ENCODE data around the gene EVX1.

EVX1 gene

GRCh38 chr7:27203964-27204594 is 38.5 kb upstream of the EVX1 start:
- no peak overlapping the region for H3K4me2 ChIP-seq (ENCODE audit: low read length, poor library complexity, severe bottlenecking)
- no peak overlapping the region for H3K4me3 ChIP-seq (ENCODE audit: insufficient read depth in 1 of 2, low read depth in 1 of 2, low read length in 2 of 2)
- peaks cover 86 to 90% of the 10 kb centered on the region in 2 experiments for H3K27me3 ChIP-seq (ENCODE audit: control insufficient read depth in 1 of 2, insufficient read depth in 1 of 2, low read length in 2 of 2)
- H3K18ac ChIP-seq (ENCODE audit: low read depth in 1 of 2, low read length in 2 of 2), result no peak overlapping the region
- H3K4ac ChIP-seq (ENCODE audit: low read depth in 1 of 2, low read length in 2 of 2), result no peak overlapping the region
- no peak overlapping the region for H2BK12ac ChIP-seq (ENCODE audit: low read length in 2 of 2)
- no peaks in the 10 kb centered on the region for H3K9me3 ChIP-seq (ENCODE audit: control insufficient read depth, low read length)
- H2BK5ac ChIP-seq (ENCODE audit: low read depth, low read length, poor library complexity, severe bottlenecking), result no peak overlapping the region
- peaks cover 32% of the 10 kb centered on the region for H3K4me1 ChIP-seq (ENCODE audit: control insufficient read depth, insufficient read depth, low read depth, low read length)
- no peak overlapping the region for H3K23ac ChIP-seq (ENCODE audit: low read length in 2 of 2)
- H2AK5ac ChIP-seq (ENCODE audit: low read length, severe bottlenecking), result no peak overlapping the region
- DNase-seq, result no peak
- no peak overlapping the region for H3K27ac ChIP-seq (ENCODE audit: low read length, poor library complexity, severe bottlenecking)
- H4K91ac ChIP-seq (ENCODE audit: low read length), result no peak overlapping the region
- no peak overlapping the region for H2BK15ac ChIP-seq (ENCODE audit: low read depth, poor library complexity, severe bottlenecking)
- 17% methylated on average over 4 of the region's 4 CpGs for WGBS
- no peak overlapping the region for H4K8ac ChIP-seq (ENCODE audit: low read length)
- no peaks in the 10 kb centered on the region for H3K79me1 ChIP-seq (replicated peaks; ENCODE audit: low read length, poor library complexity, severe bottlenecking)
- H3K36me3 ChIP-seq (ENCODE audit: control insufficient read depth in 1 of 2, insufficient read depth in 2 of 2, low read depth in 1 of 2, low read length in 2 of 2), result no peaks in the 10 kb centered on the region
- H3K14ac ChIP-seq (ENCODE audit: low read length in 2 of 2), result no peak overlapping the region
- H3K9ac ChIP-seq (ENCODE audit: low read length), result no peak overlapping the region
- no peak overlapping the region for H2BK120ac ChIP-seq (ENCODE audit: low read depth, low read length)
- no peak overlapping the region for H2AFZ ChIP-seq (ENCODE audit: low read depth, low read length)

DNA sequence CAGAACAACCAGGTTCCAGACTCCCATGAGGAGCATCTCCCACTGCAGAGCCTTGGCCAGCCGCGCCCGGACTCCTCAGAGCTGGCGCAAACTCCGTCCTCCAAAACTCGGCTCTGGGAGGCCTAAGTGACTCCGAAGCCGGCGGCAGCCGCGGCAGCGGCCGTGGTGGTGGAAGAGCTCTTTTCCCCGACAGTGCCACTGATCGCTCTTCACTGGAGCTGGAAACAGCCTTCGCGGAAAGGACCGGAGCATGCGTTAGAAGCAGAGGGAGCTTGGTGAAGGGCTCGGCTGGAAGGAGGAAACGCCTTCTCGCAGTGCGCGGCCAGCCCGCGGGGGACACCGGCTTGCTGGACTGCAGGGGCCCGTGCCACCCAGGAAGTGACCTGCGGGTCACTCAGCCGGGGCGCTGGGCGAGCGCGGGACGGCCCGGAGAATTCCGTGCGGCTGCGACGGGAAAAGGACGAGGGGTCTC is 37.7 kb upstream of the EVX1 start:
- Histone ChIP-seq H3K18ac (ENCODE audit: low read depth in 1 of 2, low read length in 2 of 2) (no peak overlapping the region), H4K91ac (ENCODE audit: low read length) (no peak overlapping the region), H2BK15ac (ENCODE audit: low read depth, poor library complexity, severe bottlenecking) (no peak overlapping the region), H3K9ac (ENCODE audit: low read length) (no peak overlapping the region), H3K79me1 (replicated peaks; ENCODE audit: low read length, poor library complexity, severe bottlenecking) (no peaks in the 10 kb centered on the region), H3K23ac (ENCODE audit: low read length in 2 of 2) (no peak overlapping the region), H2BK12ac (ENCODE audit: low read length in 2 of 2) (no peak overlapping the region), H3K27me3 (ENCODE audit: control insufficient read depth in 1 of 2, insufficient read depth in 1 of 2, low read length in 2 of 2) (peaks cover 92 to 94% of the 10 kb centered on the region in 2 experiments), H3K4me3 (ENCODE audit: insufficient read depth in 1 of 2, low read depth in 1 of 2, low read length in 2 of 2) (peak overlapping the region in 1 of 2 experiments; percentile 68), H4K8ac (ENCODE audit: low read length) (no peak overlapping the region), H2BK5ac (ENCODE audit: low read depth, low read length, poor library complexity, severe bottlenecking) (no peak overlapping the region), H3K4ac (ENCODE audit: low read depth in 1 of 2, low read length in 2 of 2) (no peak overlapping the region), H3K14ac (ENCODE audit: low read length in 2 of 2) (no peak overlapping the region), H2AK5ac (ENCODE audit: low read length, severe bottlenecking) (no peak overlapping the region), H3K4me1 (ENCODE audit: control insufficient read depth, insufficient read depth, low read depth, low read length) (peaks cover 28% of the 10 kb centered on the region), H2AFZ (ENCODE audit: low read depth, low read length) (no peak overlapping the region), H3K9me3 (ENCODE audit: control insufficient read depth, low read length) (no peaks in the 10 kb centered on the region), H3K27ac (ENCODE audit: low read length, poor library complexity, severe bottlenecking) (no peak overlapping the region), H2BK120ac (ENCODE audit: low read depth, low read length) (no peak overlapping the region), H3K4me2 (ENCODE audit: low read length, poor library complexity, severe bottlenecking) (peak overlapping the region; percentile 58), H3K36me3 (ENCODE audit: control insufficient read depth in 1 of 2, insufficient read depth in 2 of 2, low read depth in 1 of 2, low read length in 2 of 2) (no peaks in the 10 kb centered on the region)
- peak; percentile 34 for DNase-seq
- 2% methylated on average over 31 of the region's 41 CpGs for WGBS

DNA sequence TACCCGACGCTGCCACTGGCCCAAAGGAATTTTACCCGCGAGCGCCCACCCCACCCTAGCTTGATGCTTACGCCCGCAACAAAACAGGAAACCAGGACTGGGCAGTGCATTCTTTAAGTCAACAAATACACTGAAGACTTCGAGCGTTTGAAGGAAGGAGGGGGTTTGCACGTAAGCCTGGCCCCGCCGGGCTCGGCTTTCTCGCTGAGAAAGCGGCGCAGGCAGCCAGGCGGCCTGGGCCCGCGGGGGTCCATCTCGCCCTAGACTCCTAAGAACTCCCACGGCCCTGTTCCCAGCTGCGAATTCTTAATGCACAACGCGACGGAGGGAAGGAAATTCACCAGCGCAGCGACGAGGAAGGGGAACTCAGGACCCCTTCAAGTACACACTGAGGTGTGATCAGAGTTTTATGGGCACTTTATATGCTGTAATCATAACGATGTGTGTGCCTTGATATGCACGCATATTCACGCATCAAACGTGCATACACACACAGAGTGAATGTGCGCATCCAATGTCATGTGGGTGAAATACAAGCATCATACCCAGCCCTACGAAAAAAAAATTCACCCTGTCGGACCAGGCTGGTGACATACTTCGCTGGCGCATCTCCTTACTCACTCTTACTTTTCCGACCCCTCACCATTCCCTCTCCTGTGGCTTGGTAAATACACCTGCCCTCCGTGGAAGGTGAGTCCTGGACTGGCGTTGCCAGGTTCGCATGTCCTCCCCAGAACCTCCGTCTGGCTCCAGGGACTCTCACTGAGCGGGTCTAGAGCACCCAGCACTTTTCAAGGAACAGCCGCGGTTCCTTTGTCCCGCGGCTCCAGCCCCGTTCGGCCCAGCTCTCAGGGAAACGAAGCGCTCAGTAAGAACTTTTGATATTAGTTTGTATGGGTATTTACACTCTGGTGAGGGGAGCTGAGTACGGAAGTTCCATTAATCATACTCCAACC is 37.0 kb upstream of the EVX1 start:
- Histone ChIP-seq H3K4me3 (ENCODE audit: insufficient read depth in 1 of 2, low read depth in 1 of 2, low read length in 2 of 2) (peak overlapping the region in 1 of 2 experiments; percentile 68), H3K27ac (ENCODE audit: low read length, poor library complexity, severe bottlenecking) (no peak overlapping the region), H2BK12ac (ENCODE audit: low read length in 2 of 2) (no peak overlapping the region), H2AFZ (ENCODE audit: low read depth, low read length) (no peak overlapping the region), H3K9ac (ENCODE audit: low read length) (no peak overlapping the region), H2BK5ac (ENCODE audit: low read depth, low read length, poor library complexity, severe bottlenecking) (no peak overlapping the region), H4K91ac (ENCODE audit: low read length) (no peak overlapping the region), H4K8ac (ENCODE audit: low read length) (no peak overlapping the region), H3K23ac (ENCODE audit: low read length in 2 of 2) (peak overlapping the region in 1 of 2 experiments; percentile 34), H3K36me3 (ENCODE audit: control insufficient read depth in 1 of 2, insufficient read depth in 2 of 2, low read depth in 1 of 2, low read length in 2 of 2) (no peaks in the 10 kb centered on the region), H3K27me3 (ENCODE audit: control insufficient read depth in 1 of 2, insufficient read depth in 1 of 2, low read length in 2 of 2) (peaks cover 95% of the 10 kb centered on the region in 2 experiments), H2BK15ac (ENCODE audit: low read depth, poor library complexity, severe bottlenecking) (no peak overlapping the region), H3K14ac (ENCODE audit: low read length in 2 of 2) (no peak overlapping the region), H3K4ac (ENCODE audit: low read depth in 1 of 2, low read length in 2 of 2) (no peak overlapping the region), H2BK120ac (ENCODE audit: low read depth, low read length) (no peak overlapping the region), H3K79me1 (replicated peaks; ENCODE audit: low read length, poor library complexity, severe bottlenecking) (no peaks in the 10 kb centered on the region), H2AK5ac (ENCODE audit: low read length, severe bottlenecking) (no peak overlapping the region), H3K4me1 (ENCODE audit: control insufficient read depth, insufficient read depth, low read depth, low read length) (peaks cover 25% of the 10 kb centered on the region), H3K9me3 (ENCODE audit: control insufficient read depth, low read length) (no peaks in the 10 kb centered on the region), H3K4me2 (ENCODE audit: low read length, poor library complexity, severe bottlenecking) (peak overlapping the region; percentile 58), H3K18ac (ENCODE audit: low read depth in 1 of 2, low read length in 2 of 2) (no peak overlapping the region)
- WGBS, result 3% methylated on average over 44 of the region's 52 CpGs
- peak; percentile 12 for DNase-seq

DNA sequence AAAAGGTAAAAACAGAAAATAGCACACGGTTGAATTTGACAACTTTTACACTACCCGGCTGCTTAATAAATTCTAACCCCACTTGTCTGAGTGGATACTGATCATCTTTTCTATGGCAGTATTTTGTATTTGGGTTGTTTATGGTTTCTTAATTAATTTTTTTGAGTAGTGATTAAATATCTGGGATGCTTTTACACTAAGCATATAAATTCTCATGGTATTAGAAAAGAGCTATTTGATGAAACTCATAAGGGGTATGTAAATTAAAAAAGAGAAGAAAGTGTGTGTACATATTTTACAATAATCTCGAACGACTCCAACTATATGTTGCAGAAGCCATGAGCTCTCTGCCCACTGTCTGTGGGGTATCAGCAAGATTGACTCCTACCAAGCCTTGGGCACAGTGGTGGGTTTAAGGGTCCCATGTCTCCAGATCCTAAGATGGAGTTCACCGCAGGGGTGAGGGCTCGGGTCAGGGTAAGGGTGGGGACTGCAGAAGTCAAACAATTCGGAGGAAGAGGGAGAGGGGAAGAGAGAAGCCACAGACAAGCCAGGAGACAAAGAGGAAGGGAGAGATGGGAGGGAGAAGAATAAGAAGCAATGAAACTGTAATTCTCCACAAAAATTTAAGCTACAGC is 35.1 kb upstream of the EVX1 start:
- Histone ChIP-seq H3K4me3 (ENCODE audit: insufficient read depth in 1 of 2, low read depth in 1 of 2, low read length in 2 of 2) (no peak overlapping the region), H3K9me3 (ENCODE audit: control insufficient read depth, low read length) (no peaks in the 10 kb centered on the region), H3K18ac (ENCODE audit: low read depth in 1 of 2, low read length in 2 of 2) (no peak overlapping the region), H3K36me3 (ENCODE audit: control insufficient read depth in 1 of 2, insufficient read depth in 2 of 2, low read depth in 1 of 2, low read length in 2 of 2) (no peaks in the 10 kb centered on the region), H2AK5ac (ENCODE audit: low read length, severe bottlenecking) (no peak overlapping the region), H2BK120ac (ENCODE audit: low read depth, low read length) (no peak overlapping the region), H3K14ac (ENCODE audit: low read length in 2 of 2) (no peak overlapping the region), H3K4ac (ENCODE audit: low read depth in 1 of 2, low read length in 2 of 2) (no peak overlapping the region), H2BK15ac (ENCODE audit: low read depth, poor library complexity, severe bottlenecking) (no peak overlapping the region), H3K27me3 (ENCODE audit: control insufficient read depth in 1 of 2, insufficient read depth in 1 of 2, low read length in 2 of 2) (peaks cover 95% of the 10 kb centered on the region in 2 experiments), H3K79me1 (replicated peaks; ENCODE audit: low read length, poor library complexity, severe bottlenecking) (no peaks in the 10 kb centered on the region), H4K8ac (ENCODE audit: low read length) (no peak overlapping the region), H3K23ac (ENCODE audit: low read length in 2 of 2) (no peak overlapping the region), H2BK5ac (ENCODE audit: low read depth, low read length, poor library complexity, severe bottlenecking) (no peak overlapping the region), H3K27ac (ENCODE audit: low read length, poor library complexity, severe bottlenecking) (no peak overlapping the region), H3K9ac (ENCODE audit: low read length) (no peak overlapping the region), H4K91ac (ENCODE audit: low read length) (no peak overlapping the region), H2AFZ (ENCODE audit: low read depth, low read length) (no peak overlapping the region), H3K4me1 (ENCODE audit: control insufficient read depth, insufficient read depth, low read depth, low read length) (peaks cover 20% of the 10 kb centered on the region), H3K4me2 (ENCODE audit: low read length, poor library complexity, severe bottlenecking) (no peak overlapping the region), H2BK12ac (ENCODE audit: low read length in 2 of 2) (no peak overlapping the region)
- DNase-seq, result no peak
- 10% methylated on average over 4 of the region's 7 CpGs for WGBS
